Measurements from ENCODE around the gene ZYG11A. TPM values are rescaled to one million over a fixed set of nuclear protein-coding genes. Genes with fewer than 3 reads are reported as not detected.
A peak's percentile ranks its signal among the peaks of the same experiment; 100 is the strongest.

Gene ZYG11A
- total RNA-seq (2021) (5.2 to 7.3 TPM (median 6.1 TPM) in 3 replicates), Bru-seq, nascent RNA (percentile 63 among the genes with signal in this experiment)
- long read RNA-seq, experiment 1, partial matches to known transcripts = 1 of 4 reads
- long read RNA-seq, experiment 1, other reads (novel, unspliced or antisense) = 3 of 4 reads
- long read RNA-seq, experiment 2, partial matches to known transcripts = 0 of 1 reads
- long read RNA-seq, experiment 2, other reads (novel, unspliced or antisense) = 1 of 1 reads
- long read RNA-seq, experiment 3, partial matches to known transcripts = 0 of 1 reads
- long read RNA-seq, experiment 3, other reads (novel, unspliced or antisense) = 1 of 1 reads

GRCh38 chr1:52842643-52843310 is at the start of gene ZYG11A:
Gene ZYG11A (plus strand): TSS chr1:52842760. CDS start chr1:52842884, 124 bp downstream.
- Mint-ChIP-seq H3K4me1 (peaks cover 9% of the 10 kb centered on the region), H3K9me3 (no peaks in the 10 kb centered on the region), H3K36me3 (no peaks in the 10 kb centered on the region), H3K4me3 (peak within 1 kb of the TSS; percentile 80), H3K27me3 (ENCODE audit: low read depth) (peaks cover 37% of the 10 kb centered on the region), H3K27ac (no peak within 1 kb of the TSS)
- ChIA-PET CTCF (interaction anchor here (0.6 to 2.4 kb wide), 13 partner anchors 8 to 551 kb away, joined by 3 to 11 read pairs (median 4); partner anchors contain the start of genes ECHDC2 and SCP2), POLR2A (interaction anchor here (0.7 to 0.8 kb wide), 2 partner anchors 152 to 423 kb away, joined by 4 to 5 read pairs; no protein-coding TSS in a partner anchor)
- DNase-seq (ENCODE audit: low spot score) (peak; percentile 80), ATAC-seq (peak; percentile 80)
- no peak for TF ChIP-seq ZSCAN18 (CRISPR knock-in tag; IDR thresholded peaks at IDR 0.05)
- TF ChIP-seq, protein P1, sequence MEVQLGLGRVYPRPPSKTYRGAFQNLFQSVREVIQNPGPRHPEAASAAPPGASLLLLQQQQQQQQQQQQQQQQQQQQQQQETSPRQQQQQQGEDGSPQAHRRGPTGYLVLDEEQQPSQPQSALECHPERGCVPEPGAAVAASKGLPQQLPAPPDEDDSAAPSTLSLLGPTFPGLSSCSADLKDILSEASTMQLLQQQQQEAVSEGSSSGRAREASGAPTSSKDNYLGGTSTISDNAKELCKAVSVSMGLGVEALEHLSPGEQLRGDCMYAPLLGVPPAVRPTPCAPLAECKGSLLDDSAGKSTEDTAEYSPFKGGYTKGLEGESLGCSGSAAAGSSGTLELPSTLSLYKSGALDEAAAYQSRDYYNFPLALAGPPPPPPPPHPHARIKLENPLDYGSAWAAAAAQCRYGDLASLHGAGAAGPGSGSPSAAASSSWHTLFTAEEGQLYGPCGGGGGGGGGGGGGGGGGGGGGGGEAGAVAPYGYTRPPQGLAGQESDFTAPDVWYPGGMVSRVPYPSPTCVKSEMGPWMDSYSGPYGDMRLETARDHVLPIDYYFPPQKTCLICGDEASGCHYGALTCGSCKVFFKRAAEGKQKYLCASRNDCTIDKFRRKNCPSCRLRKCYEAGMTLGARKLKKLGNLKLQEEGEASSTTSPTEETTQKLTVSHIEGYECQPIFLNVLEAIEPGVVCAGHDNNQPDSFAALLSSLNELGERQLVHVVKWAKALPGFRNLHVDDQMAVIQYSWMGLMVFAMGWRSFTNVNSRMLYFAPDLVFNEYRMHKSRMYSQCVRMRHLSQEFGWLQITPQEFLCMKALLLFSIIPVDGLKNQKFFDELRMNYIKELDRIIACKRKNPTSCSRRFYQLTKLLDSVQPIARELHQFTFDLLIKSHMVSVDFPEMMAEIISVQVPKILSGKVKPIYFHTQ (CRISPR knock-in tag; IDR thresholded peaks at IDR 0.05) = no peak
- no peak for TF ChIP-seq ZMAT4 (CRISPR knock-in tag; IDR thresholded peaks at IDR 0.05)
- TF ChIP-seq, protein P2, sequence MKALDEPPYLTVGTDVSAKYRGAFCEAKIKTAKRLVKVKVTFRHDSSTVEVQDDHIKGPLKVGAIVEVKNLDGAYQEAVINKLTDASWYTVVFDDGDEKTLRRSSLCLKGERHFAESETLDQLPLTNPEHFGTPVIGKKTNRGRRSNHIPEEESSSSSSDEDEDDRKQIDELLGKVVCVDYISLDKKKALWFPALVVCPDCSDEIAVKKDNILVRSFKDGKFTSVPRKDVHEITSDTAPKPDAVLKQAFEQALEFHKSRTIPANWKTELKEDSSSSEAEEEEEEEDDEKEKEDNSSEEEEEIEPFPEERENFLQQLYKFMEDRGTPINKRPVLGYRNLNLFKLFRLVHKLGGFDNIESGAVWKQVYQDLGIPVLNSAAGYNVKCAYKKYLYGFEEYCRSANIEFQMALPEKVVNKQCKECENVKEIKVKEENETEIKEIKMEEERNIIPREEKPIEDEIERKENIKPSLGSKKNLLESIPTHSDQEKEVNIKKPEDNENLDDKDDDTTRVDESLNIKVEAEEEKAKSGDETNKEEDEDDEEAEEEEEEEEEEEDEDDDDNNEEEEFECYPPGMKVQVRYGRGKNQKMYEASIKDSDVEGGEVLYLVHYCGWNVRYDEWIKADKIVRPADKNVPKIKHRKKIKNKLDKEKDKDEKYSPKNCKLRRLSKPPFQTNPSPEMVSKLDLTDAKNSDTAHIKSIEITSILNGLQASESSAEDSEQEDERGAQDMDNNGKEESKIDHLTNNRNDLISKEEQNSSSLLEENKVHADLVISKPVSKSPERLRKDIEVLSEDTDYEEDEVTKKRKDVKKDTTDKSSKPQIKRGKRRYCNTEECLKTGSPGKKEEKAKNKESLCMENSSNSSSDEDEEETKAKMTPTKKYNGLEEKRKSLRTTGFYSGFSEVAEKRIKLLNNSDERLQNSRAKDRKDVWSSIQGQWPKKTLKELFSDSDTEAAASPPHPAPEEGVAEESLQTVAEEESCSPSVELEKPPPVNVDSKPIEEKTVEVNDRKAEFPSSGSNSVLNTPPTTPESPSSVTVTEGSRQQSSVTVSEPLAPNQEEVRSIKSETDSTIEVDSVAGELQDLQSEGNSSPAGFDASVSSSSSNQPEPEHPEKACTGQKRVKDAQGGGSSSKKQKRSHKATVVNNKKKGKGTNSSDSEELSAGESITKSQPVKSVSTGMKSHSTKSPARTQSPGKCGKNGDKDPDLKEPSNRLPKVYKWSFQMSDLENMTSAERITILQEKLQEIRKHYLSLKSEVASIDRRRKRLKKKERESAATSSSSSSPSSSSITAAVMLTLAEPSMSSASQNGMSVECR (CRISPR knock-in tag; IDR thresholded peaks at IDR 0.05; ENCODE audit: borderline replicate concordance) = peak; percentile 81; the same call in 1 of the 2 replicates
- no peak for TF ChIP-seq GRHL2 (CRISPR knock-in tag; IDR thresholded peaks at IDR 0.05; ENCODE audit: insufficient replicate concordance, severe bottlenecking)
- peak; percentile 78; the same call in 1 of the 2 replicates for TF ChIP-seq KAT7 (CRISPR knock-in tag; IDR thresholded peaks at IDR 0.05; ENCODE audit: borderline replicate concordance)
- TF ChIP-seq NFE2L1 (CRISPR knock-in tag; IDR thresholded peaks at IDR 0.05) = peak; percentile 80; the same call in 1 of the 2 replicates
- TF ChIP-seq ZNF232 (CRISPR knock-in tag; IDR thresholded peaks at IDR 0.05) = peak; percentile 95
- TF ChIP-seq RELA (CRISPR knock-in tag; IDR thresholded peaks at IDR 0.05; ENCODE audit: borderline replicate concordance) = peak; percentile 96; the same call in 1 of the 2 replicates
- TF ChIP-seq NFYB (CRISPR knock-in tag; conservative IDR thresholded peaks at IDR 0.05; ENCODE audit: low read depth) = peak; percentile 20; the same call in 1 of the 2 replicates
- TF ChIP-seq MXD4 (CRISPR knock-in tag; IDR thresholded peaks at IDR 0.05; ENCODE audit: borderline replicate concordance) = no peak
- peak; percentile 91 for TF ChIP-seq CREB1 (CRISPR knock-in tag; IDR thresholded peaks at IDR 0.05)
- peak; percentile 92 for TF ChIP-seq ATF1 (CRISPR knock-in tag; IDR thresholded peaks at IDR 0.05)
- TF ChIP-seq USF1 (CRISPR knock-in tag; IDR thresholded peaks at IDR 0.05) = peak; percentile 67
- peak; percentile 81 for TF ChIP-seq E2F1 (CRISPR knock-in tag; IDR thresholded peaks at IDR 0.05)
- no peak for TF ChIP-seq PRRX2 (CRISPR knock-in tag; IDR thresholded peaks at IDR 0.05)
- TF ChIP-seq, protein P3, sequence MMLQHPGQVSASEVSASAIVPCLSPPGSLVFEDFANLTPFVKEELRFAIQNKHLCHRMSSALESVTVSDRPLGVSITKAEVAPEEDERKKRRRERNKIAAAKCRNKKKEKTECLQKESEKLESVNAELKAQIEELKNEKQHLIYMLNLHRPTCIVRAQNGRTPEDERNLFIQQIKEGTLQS (CRISPR knock-in tag; conservative IDR thresholded peaks at IDR 0.05) = 0 out of 2 replicates have a peak, but pooled peaks have one; percentile 50
- peak; percentile 97 for TF ChIP-seq ETV6 (CRISPR knock-in tag; IDR thresholded peaks at IDR 0.05)
- peak; percentile 59; the same call in 1 of the 2 replicates for TF ChIP-seq NR1H2 (CRISPR knock-in tag; IDR thresholded peaks at IDR 0.05)
- TF ChIP-seq CDX4 (CRISPR knock-in tag; IDR thresholded peaks at IDR 0.05; ENCODE audit: borderline replicate concordance) = no peak

Data from WTC11 (cell line).